ENCODE measurements around the gene CHSY1. TPM values are rescaled to one million over a fixed set of nuclear protein-coding genes. Genes with fewer than 3 reads are reported as not detected.

CHSY1 gene
- total and polyA plus RNA-seq, 2 of the 13 experiments (the other 11 are each of a cell fraction or from before 2014, with no cell fraction given) = 13.3 to 13.7 TPM

DNA sequence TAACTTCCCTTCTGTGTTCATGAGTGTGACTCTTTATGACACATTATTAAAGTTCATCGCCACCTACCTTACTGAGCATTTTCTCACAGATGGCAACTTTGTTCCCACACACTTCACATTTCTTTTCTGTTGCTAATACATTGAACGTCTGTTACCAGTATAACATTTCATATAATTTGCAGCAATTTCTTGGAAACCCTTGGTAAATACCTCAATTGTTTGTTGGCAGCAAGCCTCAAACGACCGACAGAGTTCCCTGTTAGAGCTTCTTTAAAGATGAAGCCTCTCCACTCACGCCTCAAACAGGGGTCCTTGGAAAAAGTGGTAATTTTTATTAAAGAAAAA is 3.2 kb upstream of the CHSY1 start:
- BruUV-seq (replicated peaks) = no TSS peak
- FAIRE-seq (no peak), ATAC-seq (no peak), DNase-seq (ENCODE audit: low spot score) (no peak)
- POLR2A ChIA-PET = interaction anchor here (1.4 kb wide), 1 partner anchor 11 kb away, joined by 4 read pairs; no protein-coding TSS in a partner anchor
- Histone ChIP-seq H3K27me3 (ENCODE audit: control insufficient read depth in 1 of 2, insufficient read depth in 2 of 2, low read length in 2 of 2) (peaks cover 0 to 4% of the 10 kb centered on the region in 2 experiments; a peak in 1 of 5 replicates), H3K9me3 (ENCODE audit: low read length) (no peaks in the 10 kb centered on the region), H4K20me1 (ENCODE audit: insufficient read depth, low read length) (peaks cover 9% of the 10 kb centered on the region), H3K27ac (ENCODE audit: extremely low read length, insufficient read depth, low read length) (no peak overlapping the region), H3K36me3 (replicated peaks in 1 of 2; ENCODE audit: control insufficient read depth in 1 of 2, insufficient read depth in 2 of 2, low read length in 2 of 2) (no peaks in the 10 kb centered on the region), H3K79me2 (ENCODE audit: insufficient read depth, low read length) (peaks cover 10% of the 10 kb centered on the region), H3K4me1 (ENCODE audit: insufficient read depth, low read length) (peaks cover 49% of the 10 kb centered on the region), H3K4me3 (replicated peaks in 1 of 3; ENCODE audit: insufficient read depth in 1 of 3, low read depth in 2 of 3, low read length in 3 of 3) (no peak overlapping the region), H3K4me2 (ENCODE audit: low read depth, low read length) (no peak overlapping the region), H3K9ac (ENCODE audit: insufficient read depth, low read depth, low read length) (no peak overlapping the region), H2AFZ (ENCODE audit: low read length) (no peak overlapping the region)
- TF ChIP-seq ZFP90 (CRISPR knock-in tag; IDR thresholded peaks at IDR 0.05; ENCODE audit: borderline replicate concordance) (no peak), CC2D1A (CRISPR knock-in tag; IDR thresholded peaks at IDR 0.05) (no peak), TOE1 (CRISPR knock-in tag; IDR thresholded peaks at IDR 0.05) (no peak), ZNF160 (CRISPR knock-in tag; IDR thresholded peaks at IDR 0.05) (no peak), HOXD1 (CRISPR knock-in tag; IDR thresholded peaks at IDR 0.05) (no peak), ISX (CRISPR knock-in tag; conservative IDR thresholded peaks at IDR 0.05) (no peak), ZIK1 (CRISPR knock-in tag; IDR thresholded peaks at IDR 0.05; ENCODE audit: borderline replicate concordance, low read depth) (no peak), SSRP1 (CRISPR knock-in tag; IDR thresholded peaks at IDR 0.05) (no peak), RBM39 (IDR thresholded peaks at IDR 0.05; ENCODE audit: low read depth, low read length, poor library complexity, severe bottlenecking) (no peak), CENPT (CRISPR knock-in tag; IDR thresholded peaks at IDR 0.05; ENCODE audit: low read depth) (no peak), ZNF253 (CRISPR knock-in tag; IDR thresholded peaks at IDR 0.05; ENCODE audit: borderline replicate concordance) (no peak), ZNF230 (CRISPR knock-in tag; IDR thresholded peaks at IDR 0.05) (no peak), RFX1 (IDR thresholded peaks at IDR 0.05) (no peak), ZBTB42 (CRISPR knock-in tag; IDR thresholded peaks at IDR 0.05) (no peak)
- TF ChIP-seq, protein P1, sequence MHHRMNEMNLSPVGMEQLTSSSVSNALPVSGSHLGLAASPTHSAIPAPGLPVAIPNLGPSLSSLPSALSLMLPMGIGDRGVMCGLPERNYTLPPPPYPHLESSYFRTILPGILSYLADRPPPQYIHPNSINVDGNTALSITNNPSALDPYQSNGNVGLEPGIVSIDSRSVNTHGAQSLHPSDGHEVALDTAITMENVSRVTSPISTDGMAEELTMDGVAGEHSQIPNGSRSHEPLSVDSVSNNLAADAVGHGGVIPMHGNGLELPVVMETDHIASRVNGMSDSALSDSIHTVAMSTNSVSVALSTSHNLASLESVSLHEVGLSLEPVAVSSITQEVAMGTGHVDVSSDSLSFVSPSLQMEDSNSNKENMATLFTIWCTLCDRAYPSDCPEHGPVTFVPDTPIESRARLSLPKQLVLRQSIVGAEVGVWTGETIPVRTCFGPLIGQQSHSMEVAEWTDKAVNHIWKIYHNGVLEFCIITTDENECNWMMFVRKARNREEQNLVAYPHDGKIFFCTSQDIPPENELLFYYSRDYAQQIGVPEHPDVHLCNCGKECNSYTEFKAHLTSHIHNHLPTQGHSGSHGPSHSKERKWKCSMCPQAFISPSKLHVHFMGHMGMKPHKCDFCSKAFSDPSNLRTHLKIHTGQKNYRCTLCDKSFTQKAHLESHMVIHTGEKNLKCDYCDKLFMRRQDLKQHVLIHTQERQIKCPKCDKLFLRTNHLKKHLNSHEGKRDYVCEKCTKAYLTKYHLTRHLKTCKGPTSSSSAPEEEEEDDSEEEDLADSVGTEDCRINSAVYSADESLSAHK (CRISPR knock-in tag; IDR thresholded peaks at IDR 0.05; ENCODE audit: borderline replicate concordance) = no peak
- TF ChIP-seq, protein P2, sequence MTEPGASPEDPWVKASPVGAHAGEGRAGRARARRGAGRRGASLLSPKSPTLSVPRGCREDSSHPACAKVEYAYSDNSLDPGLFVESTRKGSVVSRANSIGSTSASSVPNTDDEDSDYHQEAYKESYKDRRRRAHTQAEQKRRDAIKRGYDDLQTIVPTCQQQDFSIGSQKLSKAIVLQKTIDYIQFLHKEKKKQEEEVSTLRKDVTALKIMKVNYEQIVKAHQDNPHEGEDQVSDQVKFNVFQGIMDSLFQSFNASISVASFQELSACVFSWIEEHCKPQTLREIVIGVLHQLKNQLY (CRISPR knock-in tag; IDR thresholded peaks at IDR 0.05) = no peak
- CTCF ChIA-PET (ENCODE audit: low intra/inter-chr PET ratio, low total read pairs) = no interaction called here
- in situ Hi-C loops (cut with HindIII; ENCODE audit: extremely low pct_ligation_motif_present, low pct_unique_long_range_greater_than_20kb) = loop anchor here (5.0 to 25.0 kb wide), 4 partner anchors 170 to 593 kb away; partner anchors contain the start of gene LRRK1
- 55% methylated on average over 5 of the region's 5 CpGs for WGBS (ENCODE audit: low lambda C conversion rate)
- intact Hi-C loops (cut with micrococcal nuclease; ENCODE audit: unreplicated experiment) = loop anchor here (10.0 kb wide), 2 partner anchors 130 to 340 kb away; partner anchors contain the start of gene LRRK1

All from HepG2 (cell line).